ENCODE data around the gene SNRK.

The SNRK gene

GRCh38 chr3:43256714-43257461 lies 29.5 kb upstream of the SNRK start:
- no peak for TF ChIP-seq SIN3A (IDR thresholded peaks at IDR 0.05; ENCODE audit: borderline replicate concordance, insufficient read depth, low read length)
- no peak for TF ChIP-seq TAF1 (IDR thresholded peaks at IDR 0.05; ENCODE audit: borderline replicate concordance, insufficient read depth, low read length)
- no peak for TF ChIP-seq POLR2AphosphoS5 (IDR thresholded peaks at IDR 0.05; ENCODE audit: low read depth, low read length)
- TF ChIP-seq FOXP2 (optimal IDR thresholded peaks at IDR 0.05; ENCODE audit: borderline replicate concordance, extremely low read depth, extremely low read length, insufficient read depth), result no peak

GRCh38 chr3:43257850-43258249 lies 28.5 kb upstream of the SNRK start:
- TF ChIP-seq POLR2AphosphoS5 (IDR thresholded peaks at IDR 0.05; ENCODE audit: low read depth, low read length), result no peak
- TF ChIP-seq SIN3A (IDR thresholded peaks at IDR 0.05; ENCODE audit: borderline replicate concordance, insufficient read depth, low read length), result no peak
- no peak for TF ChIP-seq REST (IDR thresholded peaks at IDR 0.05; ENCODE audit: insufficient read depth in 1 of 2, low read depth in 2 of 2, low read length in 2 of 2)

- no peak for TF ChIP-seq POLR2AphosphoS5 (IDR thresholded peaks at IDR 0.05; ENCODE audit: low read depth, low read length)
- TF ChIP-seq FOXP2 (optimal IDR thresholded peaks at IDR 0.05; ENCODE audit: borderline replicate concordance, extremely low read depth, extremely low read length, insufficient read depth), result no peak
- TF ChIP-seq TAF1 (IDR thresholded peaks at IDR 0.05; ENCODE audit: borderline replicate concordance, insufficient read depth, low read length), result no peak
- no peak for TF ChIP-seq SIN3A (IDR thresholded peaks at IDR 0.05; ENCODE audit: borderline replicate concordance, insufficient read depth, low read length)
- TF ChIP-seq REST (IDR thresholded peaks at IDR 0.05; ENCODE audit: insufficient read depth in 1 of 2, low read depth in 2 of 2, low read length in 2 of 2), result no peak
Observed at GRCh38 chr3:43259626-43260025, 26.7 kb upstream of the SNRK start.

- TF ChIP-seq TAF1 (IDR thresholded peaks at IDR 0.05; ENCODE audit: borderline replicate concordance, insufficient read depth, low read length), result no peak
- no peak for TF ChIP-seq POLR2AphosphoS5 (IDR thresholded peaks at IDR 0.05; ENCODE audit: low read depth, low read length)
- TF ChIP-seq SIN3A (IDR thresholded peaks at IDR 0.05; ENCODE audit: borderline replicate concordance, insufficient read depth, low read length), result no peak
- no peak for TF ChIP-seq REST (IDR thresholded peaks at IDR 0.05; ENCODE audit: insufficient read depth in 1 of 2, low read depth in 2 of 2, low read length in 2 of 2)
- no peak for TF ChIP-seq FOXP2 (optimal IDR thresholded peaks at IDR 0.05; ENCODE audit: borderline replicate concordance, extremely low read depth, extremely low read length, insufficient read depth)
Observed at GRCh38 chr3:43260412-43260811, 25.9 kb upstream of the SNRK start.

DNA sequence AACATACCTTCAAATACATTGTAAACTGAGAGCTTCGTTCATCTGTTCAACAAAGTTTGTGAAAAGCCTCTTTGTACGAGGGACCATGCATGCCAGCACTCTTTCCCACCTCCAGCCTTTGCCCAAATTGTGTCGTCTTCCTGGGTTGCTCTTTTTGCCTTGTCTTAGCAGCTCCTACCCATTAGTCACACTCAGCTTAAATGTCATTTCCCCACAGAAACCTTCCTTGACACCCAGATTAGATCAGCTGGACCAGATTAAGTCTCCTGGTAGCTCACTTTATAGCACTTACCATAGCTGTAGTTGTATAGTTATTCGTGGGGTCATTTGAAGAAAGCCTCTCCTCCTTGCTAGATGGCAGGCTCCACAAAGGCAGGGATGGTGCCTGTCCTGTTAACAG lies 24.1 kb upstream of the SNRK start:
- no peak for TF ChIP-seq REST (IDR thresholded peaks at IDR 0.05; ENCODE audit: insufficient read depth in 1 of 2, low read depth in 2 of 2, low read length in 2 of 2)
- no peak for TF ChIP-seq FOXP2 (optimal IDR thresholded peaks at IDR 0.05; ENCODE audit: borderline replicate concordance, extremely low read depth, extremely low read length, insufficient read depth)

Measured in PFSK-1 (cell line).